GM21786 (cell line): ENCODE measurements around the gene NCOA7.
"Not testable (repeated sequence)": the region's sequence is repeated elsewhere in the genome, so short reads cannot be mapped to it uniquely, and the experiment has no call there.

Experiments
- ATAC-seq: cut with Tn5 transposase; IDR thresholded peaks from one replicate; pipeline ENCODE4 v1.9.1; 2021; ENCODE audit not compliant: unreplicated experiment

Gene NCOA7

GRCh38 chr6:125834348-125834747 lies 43.6 kb downstream of the NCOA7 start:
- ATAC-seq = peak; percentile 87

DNA sequence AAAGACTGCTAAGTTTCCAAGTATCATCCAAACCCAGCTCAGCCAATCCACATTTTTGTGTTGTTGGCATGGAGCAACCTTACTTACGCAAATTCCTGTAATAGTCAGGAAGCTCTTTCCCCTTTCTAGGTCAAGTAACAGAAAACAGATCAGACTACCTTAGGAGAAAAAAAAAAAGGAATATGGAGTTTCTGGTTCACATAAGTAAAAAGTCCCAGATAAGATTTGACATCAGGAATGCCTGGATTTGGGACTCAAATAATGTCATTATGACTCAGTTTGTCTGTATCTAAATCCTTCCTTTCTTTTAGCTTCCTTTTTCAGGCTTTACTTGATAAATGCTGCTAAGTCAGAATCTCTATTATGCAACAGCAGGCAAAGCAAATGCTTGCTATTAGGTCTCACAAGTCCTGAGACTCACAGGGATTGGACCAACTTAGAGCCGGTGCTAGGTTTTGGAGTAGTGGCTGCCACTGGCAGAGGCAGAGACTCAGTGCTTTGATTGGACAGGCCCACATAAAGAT lies 44.5 kb downstream of the NCOA7 start:
- no peak for ATAC-seq

DNA sequence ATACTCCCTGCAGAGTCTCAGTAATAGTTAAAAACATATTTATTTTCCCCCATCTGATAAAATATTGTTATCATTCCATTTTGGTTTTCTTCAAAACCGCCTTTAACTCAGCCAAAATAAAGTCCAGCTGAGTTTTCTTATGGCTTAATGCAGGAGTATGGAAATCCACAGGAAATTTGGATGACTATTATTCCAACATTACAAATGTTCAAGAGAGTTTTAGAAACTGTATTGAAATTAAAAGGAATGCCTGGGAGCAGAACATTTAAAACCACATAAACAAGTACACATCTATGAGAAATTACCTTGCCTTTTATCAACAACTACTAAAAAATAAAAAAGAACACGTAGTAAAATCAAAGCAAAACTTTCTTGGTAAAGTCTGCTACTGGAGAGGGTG lies 45.7 kb downstream of the NCOA7 start:
- ATAC-seq = no peak

GRCh38 chr6:125839471-125839870 lies 48.7 kb downstream of the NCOA7 start:
- ATAC-seq = no peak

DNA sequence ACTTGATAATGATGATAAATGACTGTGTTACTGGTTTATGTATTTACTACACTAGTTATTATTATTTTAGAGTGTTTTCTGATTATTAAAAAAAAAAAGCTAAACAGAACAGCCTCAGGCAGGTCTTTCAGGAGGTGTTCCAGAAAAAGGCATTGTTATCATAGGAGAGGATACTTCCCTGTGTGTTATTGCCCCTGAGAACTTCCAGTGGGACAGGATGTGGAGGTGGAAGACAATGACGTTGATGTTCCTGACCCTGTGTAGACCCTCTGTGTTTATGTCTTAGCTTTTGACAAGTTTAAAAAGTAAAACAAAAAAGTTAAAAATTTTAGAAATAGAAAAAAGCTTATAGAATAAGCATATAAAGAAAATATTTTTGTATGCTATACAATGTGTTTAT lies 49.1 kb downstream of the NCOA7 start:
- ATAC-seq = no peak

GRCh38 chr6:125841356-125842090 lies 50.8 kb downstream of the NCOA7 start:
- ATAC-seq = no peak

- no peak for ATAC-seq
Measured at GRCh38 chr6:125842091-125842626, 51.4 kb downstream of the NCOA7 start.

- ATAC-seq = no peak
Measured at GRCh38 chr6:125843593-125843992, 52.8 kb downstream of the NCOA7 start.

DNA sequence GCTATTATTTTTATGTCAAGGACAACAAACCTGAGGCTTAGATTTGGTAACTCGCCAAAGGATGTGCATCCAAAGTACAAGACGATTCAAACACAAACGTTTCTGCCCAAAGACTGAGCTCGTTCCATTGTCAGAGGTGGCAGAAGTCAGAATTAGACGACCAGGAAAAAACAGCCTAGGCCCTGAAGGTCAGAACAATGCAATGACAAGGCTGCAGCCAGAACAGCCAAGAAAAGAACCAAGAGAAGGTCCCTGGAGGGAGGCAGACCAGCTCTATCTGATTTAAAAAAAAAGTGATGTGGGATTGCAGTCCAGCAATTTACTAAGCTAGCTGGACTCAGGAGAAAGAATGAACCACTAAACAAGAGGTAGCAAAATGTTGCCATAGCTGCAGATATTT lies 54.2 kb downstream of the NCOA7 start:
- no peak for ATAC-seq

GRCh38 chr6:125846292-125847024 lies 55.7 kb downstream of the NCOA7 start:
- ATAC-seq = no peak

DNA sequence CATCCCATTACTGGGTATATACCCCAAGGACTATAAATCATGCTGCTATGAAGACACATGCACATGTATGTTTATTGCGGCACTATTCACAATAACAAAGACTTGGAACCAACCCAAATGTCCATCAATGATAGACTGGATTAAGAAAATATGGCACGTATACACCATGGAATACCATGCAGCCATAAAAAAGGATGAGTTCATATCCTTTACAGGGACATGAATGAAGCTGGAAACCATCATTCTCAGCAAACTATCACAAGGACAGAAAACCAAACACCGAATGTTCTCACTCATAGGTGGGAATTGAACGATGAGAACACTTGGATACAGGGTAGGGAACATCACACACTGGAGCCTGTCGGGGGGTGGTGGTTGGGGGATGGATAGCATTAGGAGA lies 57.5 kb downstream of the NCOA7 start:
- not testable (repeated sequence) for ATAC-seq

DNA sequence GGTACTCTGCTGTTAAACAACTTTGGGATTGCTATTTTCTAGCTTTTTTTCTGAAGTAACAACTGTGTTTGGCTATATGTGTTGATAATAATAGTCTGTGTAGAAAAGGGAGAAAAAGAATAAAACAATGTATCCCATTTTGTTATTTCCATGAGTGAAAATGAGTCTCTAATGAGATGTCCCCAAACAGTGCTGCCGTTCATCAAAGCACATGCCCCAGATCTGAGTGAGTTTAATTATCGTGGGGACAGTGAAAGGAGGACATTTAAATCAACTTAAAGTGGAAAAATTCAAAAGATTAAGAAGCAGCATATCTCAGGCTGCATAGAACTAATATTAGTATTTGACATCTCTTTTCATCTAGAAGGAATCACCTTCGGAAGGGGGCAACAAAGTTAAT lies 59.6 kb downstream of the NCOA7 start:
- no peak for ATAC-seq

DNA sequence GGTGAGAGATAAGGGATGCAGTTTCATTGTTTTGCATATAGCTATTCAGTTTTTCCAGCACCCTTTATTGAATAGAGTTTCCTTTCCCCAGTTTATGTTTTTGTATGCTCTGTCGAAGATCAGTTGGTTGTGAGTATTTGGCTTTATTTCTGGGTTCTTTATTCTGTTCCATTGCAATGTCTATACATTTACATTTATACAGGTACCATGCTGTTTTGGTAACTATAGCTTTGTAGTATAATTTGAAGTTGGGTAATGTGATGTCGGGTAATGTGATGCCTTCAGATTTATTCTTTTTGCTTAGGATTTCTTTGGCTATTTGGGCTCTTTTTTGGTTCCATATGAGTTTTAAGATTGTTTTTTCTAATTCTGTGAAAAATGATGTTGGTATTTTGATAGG lies 61.8 kb downstream of the NCOA7 start:
- no peak for ATAC-seq

DNA sequence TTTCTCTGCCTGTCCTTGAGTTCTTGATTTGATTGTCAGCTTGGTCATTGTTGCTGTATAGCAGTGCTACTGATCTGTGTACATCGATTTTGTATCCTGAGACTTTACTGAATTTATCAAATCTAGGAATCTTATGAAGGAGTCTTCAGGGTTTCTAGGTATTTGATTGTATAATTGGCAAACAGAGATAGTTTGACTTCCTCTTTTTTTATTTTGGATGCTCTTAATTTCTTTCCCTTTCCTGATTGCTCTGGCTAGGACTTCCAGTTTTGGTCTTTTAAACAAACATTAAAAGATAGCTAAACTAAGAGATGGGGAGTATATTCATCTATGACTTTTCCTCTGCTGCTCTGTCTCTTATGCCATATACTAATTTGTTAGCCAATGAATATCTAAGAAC lies 62.4 kb downstream of the NCOA7 start:
- ATAC-seq = no peak

DNA sequence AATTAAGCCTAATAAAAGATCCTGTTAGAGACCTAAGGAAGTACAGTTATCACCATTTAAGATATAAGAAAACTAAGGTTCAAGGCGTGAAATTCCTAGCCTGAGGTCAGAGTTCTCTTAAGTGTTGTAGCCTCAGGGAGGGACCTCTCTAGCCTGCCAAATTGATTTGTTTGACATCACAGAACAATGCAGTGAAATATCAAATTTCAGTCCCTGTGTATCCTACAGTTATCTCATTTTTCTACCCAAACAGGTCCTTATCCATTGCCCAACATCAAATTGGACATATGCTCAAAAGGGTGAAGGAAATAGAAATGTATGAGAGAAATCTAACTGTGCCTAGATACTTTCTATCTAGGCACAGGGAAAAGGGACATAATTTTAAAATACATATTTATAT lies 63.0 kb downstream of the NCOA7 start:
- ATAC-seq = no peak

DNA sequence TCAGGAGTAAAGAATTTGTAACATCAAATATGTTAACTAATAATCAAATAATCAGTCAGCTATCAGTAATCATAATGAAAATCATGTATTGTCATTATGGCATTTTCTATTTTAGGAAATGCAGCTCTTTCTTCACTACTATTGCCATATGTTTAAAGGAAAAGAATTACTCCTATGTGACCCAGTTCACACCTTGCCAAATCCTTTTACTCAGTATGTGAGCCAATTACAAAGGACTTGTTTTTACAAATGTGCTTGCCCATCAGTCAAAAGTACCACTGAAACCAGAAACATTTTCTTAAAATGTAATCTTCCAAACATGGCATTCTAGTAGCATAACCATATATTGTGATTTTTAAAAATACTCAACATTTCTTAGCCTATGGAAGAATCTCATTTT lies 63.6 kb downstream of the NCOA7 start:
- ATAC-seq = no peak

GRCh38 chr6:125855783-125856182 lies 65.0 kb downstream of the NCOA7 start:
- no peak for ATAC-seq

GRCh38 chr6:125857846-125858245 lies 67.1 kb downstream of the NCOA7 start:
- ATAC-seq = no peak

DNA sequence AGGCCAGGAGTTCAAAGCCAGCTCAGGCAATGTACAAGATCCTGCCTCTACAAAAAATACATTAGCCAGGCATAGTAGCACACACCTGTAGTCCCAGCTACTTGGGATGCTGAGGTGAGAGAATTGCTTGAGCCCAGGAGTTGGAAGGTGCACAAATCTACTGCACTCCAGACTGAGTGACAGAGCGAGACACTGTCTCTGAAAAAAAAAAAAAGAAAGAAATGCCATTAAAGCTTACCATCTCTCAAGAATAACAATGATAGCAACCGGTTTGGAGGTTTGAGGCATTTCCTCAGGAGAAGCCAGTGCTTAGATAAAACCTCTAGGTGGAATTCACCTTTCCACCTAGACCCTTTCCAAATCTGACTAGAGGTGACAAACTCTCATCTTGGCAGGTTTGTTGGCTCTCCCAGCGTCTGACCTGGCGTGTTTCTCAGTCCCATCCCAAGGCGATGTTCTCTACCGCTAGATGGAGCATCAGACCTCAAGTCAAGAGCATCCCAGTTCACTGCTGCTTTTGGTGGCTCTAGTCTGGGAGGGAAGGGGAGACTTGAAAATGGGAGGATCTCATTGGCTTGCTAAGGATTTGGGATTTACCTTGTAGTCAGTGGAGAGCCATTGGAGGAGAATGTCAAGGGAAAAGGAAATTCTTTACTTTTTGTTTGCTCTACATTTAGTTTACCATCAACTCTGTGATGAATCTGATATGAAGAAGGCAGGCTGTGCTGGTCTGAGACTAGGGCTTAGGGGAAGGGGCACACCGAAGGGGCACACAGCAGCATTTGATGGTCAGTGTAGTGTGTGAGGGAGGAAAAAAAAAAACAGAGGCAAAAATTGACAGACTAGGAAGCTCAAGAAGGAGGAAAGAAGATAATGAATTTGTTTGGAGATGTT lies 67.9 kb downstream of the NCOA7 start:
- peak; percentile 85 for ATAC-seq

- ATAC-seq = no peak
Measured at GRCh38 chr6:125859727-125860126, 69.0 kb downstream of the NCOA7 start.

GRCh38 chr6:125863023-125863422 lies 72.3 kb downstream of the NCOA7 start:
- no peak for ATAC-seq
